OCI-LY7 (cell line): ENCODE results near the gene FKBP15.

Experiments used
- CTCF ChIP-seq: fragments of 200-600 bp; sonication (generic); conservative IDR thresholded peaks from 2 replicates; pipeline ENCODE4 v1.5.1; 2014; ENCODE audit warnings: mild to moderate bottlenecking, antibody characterized with exemption, low read length, moderate library complexity, mixed read lengths
- EZH2phosphoT487 ChIP-seq: fragments of 200-600 bp; sonication (generic); IDR thresholded peaks from 2 replicates; pipeline ENCODE4 v1.6.1; 2018; ENCODE audit warnings: low read depth, borderline replicate concordance, mild to moderate bottlenecking, mixed run types, antibody characterized with exemption, low read length, moderate library complexity, mixed read lengths

- no peak for TF ChIP-seq CTCF
- TF ChIP-seq EZH2phosphoT487: no peak
Observed at GRCh38 chr9:113163001-113163400, 58.1 kb downstream of the FKBP15 start.
